ENCODE data around the gene FEM1C.

GRCh38 chr5:115555084-115555633, 10.6 kb upstream of the FEM1C start:
- TF ChIP-seq, protein P1, sequence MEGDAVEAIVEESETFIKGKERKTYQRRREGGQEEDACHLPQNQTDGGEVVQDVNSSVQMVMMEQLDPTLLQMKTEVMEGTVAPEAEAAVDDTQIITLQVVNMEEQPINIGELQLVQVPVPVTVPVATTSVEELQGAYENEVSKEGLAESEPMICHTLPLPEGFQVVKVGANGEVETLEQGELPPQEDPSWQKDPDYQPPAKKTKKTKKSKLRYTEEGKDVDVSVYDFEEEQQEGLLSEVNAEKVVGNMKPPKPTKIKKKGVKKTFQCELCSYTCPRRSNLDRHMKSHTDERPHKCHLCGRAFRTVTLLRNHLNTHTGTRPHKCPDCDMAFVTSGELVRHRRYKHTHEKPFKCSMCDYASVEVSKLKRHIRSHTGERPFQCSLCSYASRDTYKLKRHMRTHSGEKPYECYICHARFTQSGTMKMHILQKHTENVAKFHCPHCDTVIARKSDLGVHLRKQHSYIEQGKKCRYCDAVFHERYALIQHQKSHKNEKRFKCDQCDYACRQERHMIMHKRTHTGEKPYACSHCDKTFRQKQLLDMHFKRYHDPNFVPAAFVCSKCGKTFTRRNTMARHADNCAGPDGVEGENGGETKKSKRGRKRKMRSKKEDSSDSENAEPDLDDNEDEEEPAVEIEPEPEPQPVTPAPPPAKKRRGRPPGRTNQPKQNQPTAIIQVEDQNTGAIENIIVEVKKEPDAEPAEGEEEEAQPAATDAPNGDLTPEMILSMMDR (IDR thresholded peaks at IDR 0.05 in 2 of 3, conservative IDR thresholded peaks at IDR 0.05 in 1 of 3; ENCODE audit: insufficient read depth in 2 of 3, low read depth in 1 of 3, low read length in 3 of 3): no peak
- TF ChIP-seq PKNOX1 (IDR thresholded peaks at IDR 0.05): no peak
- no peak for TF ChIP-seq POLR2A (conservative IDR thresholded peaks at IDR 0.05)
